ENCODE data around the gene DDX41. TPM values are rescaled to one million over a fixed set of nuclear protein-coding genes. Genes with fewer than 3 reads are reported as not detected.
"Not testable (repeated sequence)": the region's sequence is repeated elsewhere in the genome, so short reads cannot be mapped to it uniquely, and the experiment has no call there.

Gene DDX41
- 72.2 TPM for polyA plus RNA-seq (2013, experiment 1 of 2)
- polyA plus RNA-seq (2013, experiment 2 of 2): 64.1 TPM

GRCh38 chr5:177516601-177517568 lies at the start of gene DDX41:
DDX41 (minus strand) TSS chr5:177516961; CDS start chr5:177516945, 16 bp downstream.
- under 1% methylated on average over 96 of the region's 96 CpGs for WGBS
- peak within 1 kb of the TSS; percentile 21 for H3K27ac ChIP-seq (ENCODE audit: low read depth, low read length)
- H3K36me3 ChIP-seq (ENCODE audit: insufficient read depth, low read length): peaks cover 70% of the 10 kb centered on the region
- H3K4me3 ChIP-seq (ENCODE audit: low read length): peak within 1 kb of the TSS; percentile 85
- H3K27me3 ChIP-seq (ENCODE audit: insufficient read depth, low read length): no peaks in the 10 kb centered on the region
- no peaks in the 10 kb centered on the region for H3K9me3 ChIP-seq (ENCODE audit: insufficient read depth, low read depth, low read length)
- peak within 1 kb of the TSS; percentile 84 for H3K9ac ChIP-seq (ENCODE audit: low read depth, low read length)
- H3K4me1 ChIP-seq (ENCODE audit: insufficient read depth, low read length): peaks cover 3% of the 10 kb centered on the region; the same call in 1 of the 2 replicates

GRCh38 chr5:177565046-177565445 lies 48.3 kb upstream of the DDX41 start:
- Histone ChIP-seq H3K4me1 (ENCODE audit: insufficient read depth, low read length) (no peaks in the 10 kb centered on the region), H3K36me3 (ENCODE audit: insufficient read depth, low read length) (no peaks in the 10 kb centered on the region), H3K9me3 (ENCODE audit: insufficient read depth, low read depth, low read length) (peaks cover 5% of the 10 kb centered on the region), H3K27ac (ENCODE audit: low read depth, low read length) (no peak overlapping the region), H3K9ac (ENCODE audit: low read depth, low read length) (no peak overlapping the region), H3K27me3 (ENCODE audit: insufficient read depth, low read length) (no peaks in the 10 kb centered on the region), H3K4me3 (ENCODE audit: low read length) (no peak overlapping the region)
- WGBS: 90% methylated on average over 8 of the region's 8 CpGs

- not testable (repeated sequence) for H3K9me3 ChIP-seq (ENCODE audit: insufficient read depth, low read depth, low read length); H3K4me3 ChIP-seq (ENCODE audit: low read length); H3K4me1 ChIP-seq (ENCODE audit: insufficient read depth, low read length); H3K27ac ChIP-seq (ENCODE audit: low read depth, low read length); H3K27me3 ChIP-seq (ENCODE audit: insufficient read depth, low read length); H3K36me3 ChIP-seq (ENCODE audit: insufficient read depth, low read length); H3K9ac ChIP-seq (ENCODE audit: low read depth, low read length)
- 51% methylated on average over 5 of the region's 8 CpGs for WGBS
These were observed 42.7 kb upstream of the DDX41 start for GRCh38 chr5:177559446-177559941.

- no peak overlapping the region for H3K27ac ChIP-seq (ENCODE audit: low read depth, low read length)
- 0 out of 2 replicates have a peak, but pooled peaks cover 2% of the 10 kb centered on the region for H3K4me1 ChIP-seq (ENCODE audit: insufficient read depth, low read length)
- H3K4me3 ChIP-seq (ENCODE audit: low read length): no peak overlapping the region
- 86% methylated on average over 5 of the region's 5 CpGs for WGBS
- peaks cover 5% of the 10 kb centered on the region for H3K9me3 ChIP-seq (ENCODE audit: insufficient read depth, low read depth, low read length)
- no peaks in the 10 kb centered on the region for H3K27me3 ChIP-seq (ENCODE audit: insufficient read depth, low read length)
- H3K36me3 ChIP-seq (ENCODE audit: insufficient read depth, low read length): 0 out of 2 replicates have a peak, but pooled peaks cover under 1% of the 10 kb centered on the region
- H3K9ac ChIP-seq (ENCODE audit: low read depth, low read length): no peak overlapping the region
These were observed 41.0 kb upstream of the DDX41 start for GRCh38 chr5:177557796-177558195.

GRCh38 chr5:177557041-177557647 lies 40.4 kb upstream of the DDX41 start:
- H3K27me3 ChIP-seq (ENCODE audit: insufficient read depth, low read length): no peaks in the 10 kb centered on the region
- H3K4me1 ChIP-seq (ENCODE audit: insufficient read depth, low read length): 0 out of 2 replicates have a peak, but pooled peaks cover 3% of the 10 kb centered on the region
- no peak overlapping the region for H3K27ac ChIP-seq (ENCODE audit: low read depth, low read length)
- no peak overlapping the region for H3K9ac ChIP-seq (ENCODE audit: low read depth, low read length)
- no peak overlapping the region for H3K4me3 ChIP-seq (ENCODE audit: low read length)
- 90% methylated on average over 4 of the region's 4 CpGs for WGBS
- H3K9me3 ChIP-seq (ENCODE audit: insufficient read depth, low read depth, low read length): peaks cover under 1% of the 10 kb centered on the region
- H3K36me3 ChIP-seq (ENCODE audit: insufficient read depth, low read length): peaks cover 7% of the 10 kb centered on the region

- Histone ChIP-seq H3K36me3 (ENCODE audit: insufficient read depth, low read length) (peaks cover 22% of the 10 kb centered on the region), H3K9me3 (ENCODE audit: insufficient read depth, low read depth, low read length) (no peaks in the 10 kb centered on the region), H3K4me3 (ENCODE audit: low read length) (no peak overlapping the region), H3K27me3 (ENCODE audit: insufficient read depth, low read length) (no peaks in the 10 kb centered on the region), H3K4me1 (ENCODE audit: insufficient read depth, low read length) (0 out of 2 replicates have a peak, but pooled peaks cover 3% of the 10 kb centered on the region), H3K27ac (ENCODE audit: low read depth, low read length) (no peak overlapping the region), H3K9ac (ENCODE audit: low read depth, low read length) (no peak overlapping the region)
- WGBS: 91% methylated on average over 5 of the region's 5 CpGs
These were observed 38.9 kb upstream of the DDX41 start for GRCh38 chr5:177555665-177556064.

- WGBS: 100% methylated on average over 2 of the region's 2 CpGs
- Histone ChIP-seq H3K27me3 (ENCODE audit: insufficient read depth, low read length) (no peaks in the 10 kb centered on the region), H3K27ac (ENCODE audit: low read depth, low read length) (no peak overlapping the region), H3K9ac (ENCODE audit: low read depth, low read length) (no peak overlapping the region), H3K9me3 (ENCODE audit: insufficient read depth, low read depth, low read length) (no peaks in the 10 kb centered on the region), H3K36me3 (ENCODE audit: insufficient read depth, low read length) (peaks cover 27% of the 10 kb centered on the region), H3K4me3 (ENCODE audit: low read length) (no peak overlapping the region; the same call in 1 of the 2 replicates), H3K4me1 (ENCODE audit: insufficient read depth, low read length) (0 out of 2 replicates have a peak, but pooled peaks cover 3% of the 10 kb centered on the region)
These were observed 38.5 kb upstream of the DDX41 start for GRCh38 chr5:177555228-177555627.

GRCh38 chr5:177554474-177555111 lies 37.8 kb upstream of the DDX41 start, which contains the start of gene FAM193B:
FAM193B (minus strand) TSS chr5:177554563; CDS start chr5:177554458, 105 bp downstream.
- Histone ChIP-seq H3K4me1 (ENCODE audit: insufficient read depth, low read length) (0 out of 2 replicates have a peak, but pooled peaks cover 3% of the 10 kb centered on the region), H3K36me3 (ENCODE audit: insufficient read depth, low read length) (peaks cover 29% of the 10 kb centered on the region), H3K4me3 (ENCODE audit: low read length) (peak within 1 kb of the TSS; percentile 91), H3K9ac (ENCODE audit: low read depth, low read length) (peak within 1 kb of the TSS; percentile 77), H3K27me3 (ENCODE audit: insufficient read depth, low read length) (no peaks in the 10 kb centered on the region), H3K27ac (ENCODE audit: low read depth, low read length) (peak within 1 kb of the TSS; percentile 69), H3K9me3 (ENCODE audit: insufficient read depth, low read depth, low read length) (no peaks in the 10 kb centered on the region)
- 16% methylated on average over 42 of the region's 49 CpGs for WGBS

- H3K27me3 ChIP-seq (ENCODE audit: insufficient read depth, low read length): no peaks in the 10 kb centered on the region
- under 1% methylated on average over 72 of the region's 72 CpGs for WGBS
- H3K9ac ChIP-seq (ENCODE audit: low read depth, low read length): peak overlapping the region; percentile 77
- H3K4me1 ChIP-seq (ENCODE audit: insufficient read depth, low read length): 0 out of 2 replicates have a peak, but pooled peaks cover 3% of the 10 kb centered on the region
- peaks cover 29% of the 10 kb centered on the region for H3K36me3 ChIP-seq (ENCODE audit: insufficient read depth, low read length)
- H3K27ac ChIP-seq (ENCODE audit: low read depth, low read length): peak overlapping the region; percentile 69
- peak overlapping the region; percentile 91 for H3K4me3 ChIP-seq (ENCODE audit: low read length)
- no peaks in the 10 kb centered on the region for H3K9me3 ChIP-seq (ENCODE audit: insufficient read depth, low read depth, low read length)
These were observed 37.1 kb upstream of the DDX41 start for GRCh38 chr5:177553671-177554429.

- peaks cover 29% of the 10 kb centered on the region for H3K36me3 ChIP-seq (ENCODE audit: insufficient read depth, low read length)
- H3K27me3 ChIP-seq (ENCODE audit: insufficient read depth, low read length): no peaks in the 10 kb centered on the region
- H3K9me3 ChIP-seq (ENCODE audit: insufficient read depth, low read depth, low read length): no peaks in the 10 kb centered on the region
- no peak overlapping the region for H3K27ac ChIP-seq (ENCODE audit: low read depth, low read length)
- peak overlapping the region; percentile 91 for H3K4me3 ChIP-seq (ENCODE audit: low read length)
- 0 out of 2 replicates have a peak, but pooled peaks cover 3% of the 10 kb centered on the region for H3K4me1 ChIP-seq (ENCODE audit: insufficient read depth, low read length)
- peak overlapping the region; percentile 77 for H3K9ac ChIP-seq (ENCODE audit: low read depth, low read length)
- 65% methylated on average over 16 of the region's 16 CpGs for WGBS
These were observed 36.2 kb upstream of the DDX41 start for GRCh38 chr5:177552839-177553455.

Measured in HUES64 (cell line).